GM12878 (cell line): ENCODE data around the gene TRABD2A. TPM values are rescaled to one million over a fixed set of nuclear protein-coding genes. Genes with fewer than 3 reads are reported as not detected.

Experiments
- ATAC-seq: fragments of 200-7000 bp; cut with Tn5 transposase; 3 replicates; pipeline ENCODE4 v1.9.1; 2020; ENCODE audit warnings: mild to moderate bottlenecking, moderate library complexity
- BruUV-seq: library from RNA; stranded (reverse); fragments of 400-500 nt; replicated peaks from 2 replicates; lab custom pipeline; 2021; lab: Mats Ljungman, UMichigan
- CTCF ChIA-PET: fragments of 300-600 bp; sonication (Branson Sonifier 250); formaldehyde crosslinking; extraction: SDS; loops from one replicate; lab custom pipeline; 2021; ENCODE audit warnings: inconsistent platforms; lab: Yijun Ruan, JAX
- POLR2A ChIA-PET: fragments of 350-600 bp; formaldehyde crosslinking; extraction: SDS; loops from one replicate; lab custom pipeline; 2021; ENCODE audit warnings: inconsistent platforms; lab: Charles Lee
- RAD21 ChIA-PET: fragments of 300-600 bp; sonication (Branson Sonifier 250); formaldehyde crosslinking; loops from one replicate; lab custom pipeline; 2023; ENCODE audit warnings: antibody characterized with exemption; ENCODE audit not compliant: unreplicated experiment; lab: Charles Lee
- SMC1A ChIA-PET: fragments of 300-600 bp; sonication (Branson Sonifier 250); formaldehyde crosslinking; loops from one replicate; lab custom pipeline; 2023; ENCODE audit not compliant: unreplicated experiment, uncharacterized antibody; lab: Charles Lee
- DNase-seq: peaks from one replicate; pipeline ENCODE4 v3.0.0-alpha.2; 2011; ENCODE audit warnings: low read depth, low spot score
- FAIRE-seq: peaks from 3 replicates; lab custom pipeline; 2011; peaks lifted over from hg19 to GRCh38; lab: Jason Lieb, UNC
- H2AFZ ChIP-seq: 2 replicates; pipeline ENCODE4 v1.6.0; 2011; ENCODE audit warnings: low read depth, low read length, control low read depth; ENCODE audit not compliant: control insufficient read depth
- H3K27ac ChIP-seq: 2 replicates; pipeline ENCODE4 v1.5.1; 2011; ENCODE audit warnings: control low read depth; ENCODE audit not compliant: control insufficient read depth, insufficient read depth
- H3K27me3 ChIP-seq, 2 experiments: replicated peaks in 1 of 2; 2 replicates each; pipeline versions ENCODE4 v1.6.0 to v1.6.1; 2011; ENCODE audit warnings: low read length in 1 of 2; ENCODE audit not compliant: control insufficient read depth in 2 of 2, insufficient read depth in 2 of 2
- H3K36me3 ChIP-seq, 2 experiments: 2 replicates each; pipeline ENCODE4 v1.5.1; 2011; ENCODE audit warnings: low read length in 1 of 2; ENCODE audit not compliant: control insufficient read depth in 2 of 2, insufficient read depth in 2 of 2
- H3K4me1 ChIP-seq: 2 replicates; pipeline ENCODE4 v1.6.1; 2011; ENCODE audit warnings: mild to moderate bottlenecking, low read length, moderate library complexity, mixed read lengths; ENCODE audit not compliant: control insufficient read depth, insufficient read depth
- H3K4me2 ChIP-seq: 2 replicates; pipeline ENCODE4 v1.6.0; 2011; ENCODE audit warnings: control low read depth; ENCODE audit not compliant: control insufficient read depth, insufficient read depth
- H3K4me3 ChIP-seq: fragments of 200-600 bp; sonication (generic); 2 replicates; pipeline ENCODE4 v1.5.1; 2016
- H3K79me2 ChIP-seq: 2 replicates; pipeline ENCODE4 v1.6.0; 2011; ENCODE audit warnings: low read length; ENCODE audit not compliant: control insufficient read depth, insufficient read depth
- H3K9ac ChIP-seq: 2 replicates; pipeline ENCODE4 v1.8.0; 2011; ENCODE audit warnings: low read length, control low read depth, mixed read lengths; ENCODE audit not compliant: control insufficient read depth, insufficient read depth
- H3K9me3 ChIP-seq: replicated peaks from 3 replicates; pipeline ENCODE4 v1.5.1; 2011; ENCODE audit warnings: mild to moderate bottlenecking, low read length; ENCODE audit not compliant: control insufficient read depth, insufficient read depth
- H4K20me1 ChIP-seq: 2 replicates; pipeline ENCODE4 v1.6.0; 2011; ENCODE audit not compliant: control insufficient read depth, insufficient read depth
- BCL3 ChIP-seq: IDR thresholded peaks from 2 replicates; pipeline ENCODE4 v1.6.1; 2011; ENCODE audit warnings: borderline replicate concordance, low read depth, mild to moderate bottlenecking, moderate library complexity, low read length; ENCODE audit not compliant: insufficient read depth, poor library complexity, severe bottlenecking
- FOXK2 ChIP-seq: fragments of 450-650 bp; IDR thresholded peaks from 2 replicates; pipeline ENCODE4 v1.6.1; 2017; ENCODE audit warnings: mild to moderate bottlenecking, moderate library complexity
- IKZF1 ChIP-seq: fragments of 450-650 bp; conservative IDR thresholded peaks from 2 replicates; pipeline ENCODE4 v1.6.1; 2017; ENCODE audit warnings: antibody characterized with exemption, mild to moderate bottlenecking
- NR2F1 ChIP-seq: fragments of 450-650 bp; conservative IDR thresholded peaks from 2 replicates; pipeline ENCODE4 v1.6.1; 2017; ENCODE audit warnings: mild to moderate bottlenecking
- PKNOX1 ChIP-seq: fragments of 450-650 bp; IDR thresholded peaks from 2 replicates; pipeline ENCODE4 v1.6.1; 2016; ENCODE audit warnings: mild to moderate bottlenecking
- RBBP5 ChIP-seq: fragments of 200-600 bp; sonication (generic); conservative IDR thresholded peaks from 2 replicates; pipeline ENCODE4 v1.6.1; 2016
- SKIL ChIP-seq: fragments of 450-650 bp; IDR thresholded peaks from 2 replicates; pipeline ENCODE4 v1.6.1; 2017; ENCODE audit warnings: mild to moderate bottlenecking, low read depth, inconsistent platforms; ENCODE audit not compliant: poor library complexity, severe bottlenecking
- TCF12 ChIP-seq: IDR thresholded peaks from 2 replicates; pipeline ENCODE4 v1.6.1; 2011; ENCODE audit warnings: low read depth, mild to moderate bottlenecking, low read length
- WGBS: methylation state at CpG from one replicate; pipeline ENCODE4 v1.1.6; 2016; ENCODE audit warnings: low lambda C conversion rate; ENCODE audit not compliant: insufficient replicate concordance, insufficient coverage; ENCODE audit errors: missing lambda C conversion rate; 5-methylcytosine and 5-hydroxymethylcytosine counted together
- in situ Hi-C: fragments of 300-500 bp; cut with MboI; formaldehyde crosslinking; loops from 9 replicates; pipeline ENCODE4 v1.14.3; 2018; ENCODE audit warnings: mixed read lengths
- intact Hi-C: fragments of 100-400 bp; cut with micrococcal nuclease; formaldehyde crosslinking; loops from one replicate; pipeline ENCODE4 v1.14.2; 2022; ENCODE audit not compliant: unreplicated experiment
- polyA plus RNA-seq, 11 experiments: library from polyadenylated mRNA; depleted of rRNA in 4 of 11; unstranded in 6 of 11; stranded (reverse) in 5 of 11; fragments of >200 nt; fragmentation: Nextera tagmentation in 4 of 11; fragmentation: Illumina TruSeq in 1 of 11; extraction: Ambion mirVana in 4 of 11; extraction: Trizol in 1 of 11; gene quantifications; 1 replicate in 1 of 11; 2 replicates in 10 of 11; pipeline versions ENCODE4 v1.2.1 to v1.2.3, GENCODE V29; 2011 to 2016; ENCODE audit warnings: inconsistent platforms in 2 of 11, missing spikeins in 2 of 11, low read depth in 1 of 11
- total RNA-seq, 4 experiments: library from RNA; depleted of rRNA in 3 of 4; stranded (reverse); fragments of >200 nt in 3 of 4; fragmentation: Illumina TruSeq in 1 of 4; extraction: Trizol in 1 of 4; gene quantifications; 2 replicates each; pipeline versions ENCODE4 v1.2.1 to v1.2.3, GENCODE V29; 2013 to 2021
- TF ChIP-seq, protein P1 (sequence below): IDR thresholded peaks from 2 replicates; pipeline ENCODE4 v1.6.1; 2011; ENCODE audit warnings: mild to moderate bottlenecking, low read depth, low read length, moderate library complexity; ENCODE audit not compliant: insufficient replicate concordance
- TF ChIP-seq, protein P2 (sequence below): fragments of 450-650 bp; IDR thresholded peaks from 2 replicates; pipeline ENCODE4 v1.6.1; 2017; ENCODE audit warnings: borderline replicate concordance

Gene TRABD2A
- total and polyA plus RNA-seq, 10 of the 15 experiments (the other 5 are each of a cell fraction or from before 2014, with no cell fraction given): 1.4 to 7.6 (median 4.1) TPM

GRCh38 chr2:84897773-84898172 is 16.9 kb upstream of the TRABD2A start (continued):
- TF ChIP-seq PKNOX1 (peak; percentile 89), NR2F1 (peak; percentile 61)
- TF ChIP-seq, protein P1, sequence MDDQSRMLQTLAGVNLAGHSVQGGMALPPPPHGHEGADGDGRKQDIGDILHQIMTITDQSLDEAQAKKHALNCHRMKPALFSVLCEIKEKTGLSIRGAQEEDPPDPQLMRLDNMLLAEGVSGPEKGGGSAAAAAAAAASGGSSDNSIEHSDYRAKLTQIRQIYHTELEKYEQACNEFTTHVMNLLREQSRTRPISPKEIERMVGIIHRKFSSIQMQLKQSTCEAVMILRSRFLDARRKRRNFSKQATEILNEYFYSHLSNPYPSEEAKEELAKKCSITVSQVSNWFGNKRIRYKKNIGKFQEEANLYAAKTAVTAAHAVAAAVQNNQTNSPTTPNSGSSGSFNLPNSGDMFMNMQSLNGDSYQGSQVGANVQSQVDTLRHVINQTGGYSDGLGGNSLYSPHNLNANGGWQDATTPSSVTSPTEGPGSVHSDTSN: peak; percentile 18
- TF ChIP-seq, protein P2, sequence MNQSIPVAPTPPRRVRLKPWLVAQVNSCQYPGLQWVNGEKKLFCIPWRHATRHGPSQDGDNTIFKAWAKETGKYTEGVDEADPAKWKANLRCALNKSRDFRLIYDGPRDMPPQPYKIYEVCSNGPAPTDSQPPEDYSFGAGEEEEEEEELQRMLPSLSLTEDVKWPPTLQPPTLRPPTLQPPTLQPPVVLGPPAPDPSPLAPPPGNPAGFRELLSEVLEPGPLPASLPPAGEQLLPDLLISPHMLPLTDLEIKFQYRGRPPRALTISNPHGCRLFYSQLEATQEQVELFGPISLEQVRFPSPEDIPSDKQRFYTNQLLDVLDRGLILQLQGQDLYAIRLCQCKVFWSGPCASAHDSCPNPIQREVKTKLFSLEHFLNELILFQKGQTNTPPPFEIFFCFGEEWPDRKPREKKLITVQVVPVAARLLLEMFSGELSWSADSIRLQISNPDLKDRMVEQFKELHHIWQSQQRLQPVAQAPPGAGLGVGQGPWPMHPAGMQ: no peak

DNA sequence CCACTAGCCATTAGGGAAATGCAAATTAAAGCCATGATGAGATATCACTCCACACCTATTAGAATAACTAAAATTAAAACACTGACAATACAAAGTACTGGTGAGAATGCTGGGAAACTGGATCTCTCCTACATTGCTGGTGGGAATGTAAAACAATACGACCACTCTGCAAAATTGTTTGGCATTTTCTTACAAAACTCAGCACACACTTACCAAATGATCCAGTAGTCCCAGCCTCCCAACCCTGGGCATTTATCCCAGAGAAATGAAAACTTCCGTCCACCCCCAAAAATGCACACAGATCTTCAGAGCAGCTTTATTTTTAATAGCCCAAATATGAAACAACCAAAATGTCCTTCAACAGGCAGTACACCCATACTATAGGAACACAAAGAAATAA is 15.7 kb upstream of the TRABD2A start:
- Histone ChIP-seq H3K79me2 (no peaks in the 10 kb centered on the region), H3K9ac (no peak overlapping the region), H3K4me3 (no peak overlapping the region), H3K27ac (no peak overlapping the region; the same call in 1 of the 2 replicates), H3K36me3 (no peaks in the 10 kb centered on the region), H3K4me1 (peaks cover 38% of the 10 kb centered on the region), H3K27me3 (no peaks in the 10 kb centered on the region), H4K20me1 (no peaks in the 10 kb centered on the region), H3K4me2 (no peak overlapping the region), H3K9me3 (no peaks in the 10 kb centered on the region; the same call in 2 of the 3 replicates), H2AFZ (no peak overlapping the region)
- ChIA-PET SMC1A (interaction anchor here (0.8 to 1.2 kb wide), 2 partner anchors 10 to 28 kb away, joined by 3 read pairs; no protein-coding TSS in a partner anchor), CTCF (interaction anchor here (1.2 kb wide), 1 partner anchor 10 kb away, joined by 3 read pairs; no protein-coding TSS in a partner anchor), RAD21 (interaction anchor here (1.2 to 4.5 kb wide), 3 partner anchors 8 to 15 kb away, joined by 4 to 44 read pairs (median 14); no protein-coding TSS in a partner anchor), POLR2A (no interaction called here)
- in situ Hi-C loops: no loop called here
- no peak for DNase-seq
- intact Hi-C loops: no loop called here
- TF ChIP-seq RBBP5: no peak
- TF ChIP-seq TCF12: no peak
- no peak for TF ChIP-seq BCL3
- no peak for TF ChIP-seq FOXK2
- no peak for TF ChIP-seq IKZF1
- TF ChIP-seq SKIL: no peak
- ATAC-seq: no peak
- no peak for FAIRE-seq
- 95% methylated on average over 2 of the region's 2 CpGs for WGBS
- BruUV-seq: no TSS peak
